Gastroesophageal sphincter (tissue), 3 donors: ENCODE measurements around the gene IDUA.

Source experiments
- POLR2AphosphoS5 ChIP-seq: sonication (generic); formaldehyde crosslinking; IDR thresholded peaks from one replicate; pipeline ENCODE4 v1.6.1; 2017; ENCODE audit warnings: antibody characterized with exemption
- TF ChIP-seq, protein P1 (sequence below), 4 experiments: fragments of 200-600 bp in 2 of 4; fragments of 450-650 bp in 2 of 4; sonication (generic) in 1 of 4; IDR thresholded peaks; one replicate each; pipeline ENCODE4 v1.5.1; 2017 to 2019; ENCODE audit warnings: antibody characterized with exemption in 4 of 4, mild to moderate bottlenecking in 2 of 4, moderate library complexity in 2 of 4

DNA sequence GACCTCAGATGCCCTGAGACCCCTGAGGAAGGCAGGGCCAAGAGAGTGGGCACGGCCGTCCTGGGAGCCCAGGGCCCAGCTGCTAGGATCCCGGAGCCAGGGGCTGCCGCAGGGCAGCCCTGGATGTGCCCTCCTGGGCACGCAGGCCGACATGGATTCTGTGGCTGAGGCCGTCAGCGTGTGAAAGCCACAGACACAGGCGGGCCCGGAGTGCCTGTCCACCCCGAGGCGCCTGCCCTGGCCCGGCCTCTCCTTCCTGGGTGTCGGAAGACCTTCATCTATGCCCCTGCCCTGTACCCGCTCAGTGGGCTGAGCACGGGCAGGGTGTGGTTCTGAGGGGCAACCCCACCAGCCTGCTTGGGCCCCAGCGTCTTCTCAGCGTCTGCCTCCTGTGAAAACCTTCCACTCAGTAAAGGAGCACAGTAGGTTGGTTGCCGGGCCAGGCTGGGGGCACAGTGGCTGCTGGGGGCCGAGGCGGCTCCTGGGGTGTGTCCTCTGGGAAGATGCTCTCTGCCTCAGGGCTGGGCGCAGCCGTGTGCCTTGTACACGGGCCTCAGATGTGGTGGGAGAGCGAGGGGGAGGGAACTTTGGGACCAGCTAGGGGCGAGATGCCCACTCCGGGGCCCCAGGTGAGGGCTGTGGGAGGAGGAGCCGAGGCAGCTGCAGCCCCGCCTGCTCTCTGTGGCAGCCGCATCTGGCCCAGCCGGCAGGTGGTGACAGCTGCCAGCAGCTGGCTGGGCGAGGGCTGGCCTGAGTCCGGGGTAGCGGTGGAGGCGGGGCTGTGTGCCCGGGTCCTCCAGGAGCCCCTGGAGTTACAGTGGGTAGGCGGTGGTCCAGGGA lies 45.3 kb downstream of the IDUA start:
- no peak for TF ChIP-seq POLR2AphosphoS5
- TF ChIP-seq, protein P1, sequence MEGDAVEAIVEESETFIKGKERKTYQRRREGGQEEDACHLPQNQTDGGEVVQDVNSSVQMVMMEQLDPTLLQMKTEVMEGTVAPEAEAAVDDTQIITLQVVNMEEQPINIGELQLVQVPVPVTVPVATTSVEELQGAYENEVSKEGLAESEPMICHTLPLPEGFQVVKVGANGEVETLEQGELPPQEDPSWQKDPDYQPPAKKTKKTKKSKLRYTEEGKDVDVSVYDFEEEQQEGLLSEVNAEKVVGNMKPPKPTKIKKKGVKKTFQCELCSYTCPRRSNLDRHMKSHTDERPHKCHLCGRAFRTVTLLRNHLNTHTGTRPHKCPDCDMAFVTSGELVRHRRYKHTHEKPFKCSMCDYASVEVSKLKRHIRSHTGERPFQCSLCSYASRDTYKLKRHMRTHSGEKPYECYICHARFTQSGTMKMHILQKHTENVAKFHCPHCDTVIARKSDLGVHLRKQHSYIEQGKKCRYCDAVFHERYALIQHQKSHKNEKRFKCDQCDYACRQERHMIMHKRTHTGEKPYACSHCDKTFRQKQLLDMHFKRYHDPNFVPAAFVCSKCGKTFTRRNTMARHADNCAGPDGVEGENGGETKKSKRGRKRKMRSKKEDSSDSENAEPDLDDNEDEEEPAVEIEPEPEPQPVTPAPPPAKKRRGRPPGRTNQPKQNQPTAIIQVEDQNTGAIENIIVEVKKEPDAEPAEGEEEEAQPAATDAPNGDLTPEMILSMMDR (IDR thresholded peaks at IDR 0.05) = no peak
